Neuronal stem cell (in vitro differentiated cells): Measurements from ENCODE around the gene PSMB2.

ENCODE experiments used
- DNase-seq: peaks from one replicate; pipeline ENCODE4 v3.0.0-alpha.2; 2013; ENCODE audit warnings: low spot score
- H2AFZ ChIP-seq: one replicate; pipeline ENCODE4 v1.6.1; 2013; ENCODE audit warnings: mild to moderate bottlenecking, low read length, inconsistent platforms
- H2AK5ac ChIP-seq: 2 replicates; pipeline ENCODE4 v1.6.1; 2013; ENCODE audit warnings: low read depth, mild to moderate bottlenecking, inconsistent platforms, low read length, moderate library complexity, mixed read lengths
- H2BK120ac ChIP-seq: 2 replicates; pipeline ENCODE4 v1.6.1; 2013; ENCODE audit warnings: low read depth, mild to moderate bottlenecking, inconsistent platforms, low read length, moderate library complexity, mixed read lengths
- H2BK12ac ChIP-seq: one replicate; pipeline ENCODE4 v1.6.1; 2013; ENCODE audit warnings: low read length, inconsistent platforms
- H2BK15ac ChIP-seq: 2 replicates; pipeline ENCODE4 v1.6.1; 2013; ENCODE audit warnings: mild to moderate bottlenecking, low read length, inconsistent platforms, mixed read lengths
- H2BK5ac ChIP-seq: one replicate; pipeline ENCODE4 v1.6.1; 2013; ENCODE audit warnings: inconsistent platforms, mild to moderate bottlenecking, low read length, moderate library complexity
- H3K14ac ChIP-seq: one replicate; pipeline ENCODE4 v1.6.1; 2013; ENCODE audit warnings: low read length, inconsistent platforms
- H3K18ac ChIP-seq: 2 replicates; pipeline ENCODE4 v1.6.1; 2013; ENCODE audit warnings: low read length, inconsistent platforms
- H3K23ac ChIP-seq: 2 replicates; pipeline ENCODE4 v1.6.1; 2013; ENCODE audit warnings: low read depth, mild to moderate bottlenecking, mixed read lengths, low read length, inconsistent platforms; ENCODE audit not compliant: poor library complexity
- H3K27ac ChIP-seq: replicated peaks from 3 replicates; pipeline ENCODE4 v1.5.1; 2013; ENCODE audit warnings: low read length, inconsistent platforms
- H3K27me3 ChIP-seq, 3 experiments: 2 replicates each; pipeline ENCODE4 v1.6.1; 2013; ENCODE audit warnings: low read length in 3 of 3, mild to moderate bottlenecking in 2 of 3, inconsistent platforms in 1 of 3, low read depth in 1 of 3, mixed read lengths in 1 of 3, moderate library complexity in 1 of 3; ENCODE audit not compliant: control insufficient read depth in 3 of 3, insufficient read depth in 3 of 3
- H3K36me3 ChIP-seq, 2 donors: replicated peaks in 1 of 2; 2 replicates each; pipeline ENCODE4 v1.6.1; 2013; ENCODE audit warnings: low read length in 2 of 2; ENCODE audit not compliant: control insufficient read depth in 2 of 2, insufficient read depth in 2 of 2
- H3K4ac ChIP-seq: 2 replicates; pipeline ENCODE4 v1.6.1; 2013; ENCODE audit warnings: inconsistent platforms, mild to moderate bottlenecking, low read length, moderate library complexity
- H3K4me1 ChIP-seq, 2 donors: 1 replicate in 1 of 2; 2 replicates in 1 of 2; pipeline ENCODE4 v1.6.1; 2013; ENCODE audit warnings: low read length in 2 of 2, low read depth in 1 of 2; ENCODE audit not compliant: control insufficient read depth in 2 of 2, insufficient read depth in 1 of 2
- H3K4me2 ChIP-seq: one replicate; pipeline ENCODE4 v1.6.1; 2013; ENCODE audit warnings: mild to moderate bottlenecking, low read length, inconsistent platforms; ENCODE audit not compliant: insufficient read depth, poor library complexity, severe bottlenecking
- H3K4me3 ChIP-seq, 2 donors: 2 replicates each; pipeline ENCODE4 v1.5.1; 2013; ENCODE audit warnings: low read length in 2 of 2, mild to moderate bottlenecking in 2 of 2, inconsistent platforms in 1 of 2, moderate library complexity in 1 of 2
- H3K79me1 ChIP-seq: one replicate; pipeline ENCODE4 v1.6.1; 2013; ENCODE audit warnings: low read depth, mild to moderate bottlenecking, inconsistent platforms, low read length, moderate library complexity
- H3K9ac ChIP-seq: one replicate; pipeline ENCODE4 v1.6.1; 2013; ENCODE audit warnings: mild to moderate bottlenecking, low read depth, low read length, inconsistent platforms; ENCODE audit not compliant: poor library complexity
- H3K9me3 ChIP-seq, 2 donors: replicated peaks in 1 of 2; 2 replicates each; pipeline versions ENCODE3 to v1.6.1; 2013; ENCODE audit warnings: low read length in 2 of 2, mild to moderate bottlenecking in 2 of 2, inconsistent platforms in 1 of 2, low read depth in 1 of 2, mixed read lengths in 1 of 2, moderate library complexity in 1 of 2; ENCODE audit not compliant: control insufficient read depth in 2 of 2, insufficient read depth in 1 of 2
- H4K8ac ChIP-seq: one replicate; pipeline ENCODE4 v1.6.1; 2013; ENCODE audit warnings: low read depth, mild to moderate bottlenecking, inconsistent platforms, low read length, moderate library complexity
- H4K91ac ChIP-seq: one replicate; pipeline ENCODE4 v1.6.1; 2013; ENCODE audit warnings: low read length, low read depth, mild to moderate bottlenecking, inconsistent platforms; ENCODE audit not compliant: poor library complexity
- WGBS, 2 donors: extraction: QIAGEN DNeasy Blood & Tissue Kit; methylation state at CpG; one replicate each; pipeline ENCODE4 v1.1.7; 2013; ENCODE audit warnings: missing lambda C conversion rate in 2 of 2, mixed read lengths in 1 of 2; ENCODE audit not compliant: insufficient read length in 2 of 2, insufficient replicate concordance in 1 of 2; ENCODE audit errors: extremely low coverage in 2 of 2; 5-methylcytosine and 5-hydroxymethylcytosine counted together

The PSMB2 gene

GRCh38 chr1:35568975-35569395 is 72.3 kb downstream of the PSMB2 start:
- Histone ChIP-seq H2BK120ac (no peak overlapping the region), H2AK5ac (no peak overlapping the region), H3K23ac (no peak overlapping the region), H3K27ac (no peak overlapping the region), H3K18ac (no peak overlapping the region), H3K79me1 (no peaks in the 10 kb centered on the region), H3K9ac (no peak overlapping the region), H3K4me1 (peaks cover 1 to 3% of the 10 kb centered on the region in 2 donors), H3K4me2 (no peak overlapping the region), H3K36me3 (peaks cover 9 to 21% of the 10 kb centered on the region in 2 donors), H3K4me3 (no peak overlapping the region), H2AFZ (no peak overlapping the region), H3K9me3 (peaks cover 0 to 1% of the 10 kb centered on the region in 2 donors), H3K27me3 (peaks cover 10 to 38% (median 30%) of the 10 kb centered on the region in 3 experiments), H4K91ac (no peak overlapping the region), H3K14ac (no peak overlapping the region), H2BK15ac (no peak overlapping the region), H2BK12ac (no peak overlapping the region), H2BK5ac (no peak overlapping the region), H3K4ac (no peak overlapping the region), H4K8ac (no peak overlapping the region)
- WGBS, 2 donors, result no CpG with 5 or more reads among the region's 4 CpGs
- DNase-seq, result no peak

- Histone ChIP-seq H3K4ac (no peak overlapping the region), H2BK12ac (no peak overlapping the region), H2AK5ac (no peak overlapping the region), H3K27ac (no peak overlapping the region), H3K23ac (no peak overlapping the region), H2BK120ac (no peak overlapping the region), H3K9ac (no peak overlapping the region), H2BK5ac (no peak overlapping the region), H3K14ac (no peak overlapping the region), H3K18ac (no peak overlapping the region), H3K4me2 (no peak overlapping the region), H3K4me3 (no peak overlapping the region), H3K79me1 (no peaks in the 10 kb centered on the region), H3K27me3 (peaks cover 2 to 28% (median 20%) of the 10 kb centered on the region in 3 experiments), H3K4me1 (peaks cover 1 to 3% of the 10 kb centered on the region in 2 donors), H3K9me3 (peaks cover 0 to 1% of the 10 kb centered on the region in 2 donors), H3K36me3 (peaks cover 12 to 31% of the 10 kb centered on the region in 2 donors), H4K91ac (no peak overlapping the region), H4K8ac (no peak overlapping the region), H2BK15ac (no peak overlapping the region), H2AFZ (no peak overlapping the region)
- no CpG with 5 or more reads among the region's 9 CpGs for WGBS, 2 donors
- DNase-seq, result no peak
Observed at GRCh38 chr1:35567947-35568558, 73.3 kb downstream of the PSMB2 start.

GRCh38 chr1:35565742-35566133 is 75.6 kb downstream of the PSMB2 start:
- Histone ChIP-seq H3K18ac (no peak overlapping the region), H3K4me3 (no peak overlapping the region), H3K36me3 (peaks cover 23 to 53% of the 10 kb centered on the region in 2 donors), H3K9me3 (peaks cover 0 to 1% of the 10 kb centered on the region in 2 donors), H2BK15ac (no peak overlapping the region), H3K4me1 (no peaks in the 10 kb centered on the region), H3K14ac (no peak overlapping the region), H3K23ac (no peak overlapping the region), H2BK120ac (no peak overlapping the region), H2BK12ac (no peak overlapping the region), H3K4me2 (no peak overlapping the region), H4K91ac (no peak overlapping the region), H3K9ac (no peak overlapping the region), H2AFZ (no peak overlapping the region), H3K79me1 (peaks cover 2% of the 10 kb centered on the region), H3K4ac (no peak overlapping the region), H3K27me3 (peaks cover 0 to 8% (median 0%) of the 10 kb centered on the region in 3 experiments), H3K27ac (no peak overlapping the region), H2BK5ac (peak overlapping the region; percentile 41), H4K8ac (no peak overlapping the region), H2AK5ac (no peak overlapping the region)
- no peak for DNase-seq
- no CpG with 5 or more reads among the region's 11 CpGs for WGBS, 2 donors

GRCh38 chr1:35564884-35565741 is 76.2 kb downstream of the PSMB2 start:
- WGBS, 2 donors, result no CpG with 5 or more reads among the region's 28 CpGs
- Histone ChIP-seq H3K79me1 (peaks cover 2% of the 10 kb centered on the region), H2AK5ac (peak overlapping the region; percentile 72), H3K27me3 (peaks cover 0 to 2% (median 0%) of the 10 kb centered on the region in 3 experiments), H2BK120ac (no peak overlapping the region), H4K8ac (no peak overlapping the region), H3K27ac (no peak overlapping the region), H3K23ac (peak overlapping the region; percentile 74), H4K91ac (no peak overlapping the region), H3K18ac (peak overlapping the region; percentile 29), H2BK15ac (no peak overlapping the region), H2AFZ (no peak overlapping the region), H3K14ac (no peak overlapping the region), H2BK5ac (no peak overlapping the region), H2BK12ac (no peak overlapping the region), H3K4me2 (no peak overlapping the region), H3K4me3 (no peak overlapping the region), H3K36me3 (peaks cover 23 to 55% of the 10 kb centered on the region in 2 donors), H3K4me1 (no peaks in the 10 kb centered on the region), H3K9ac (no peak overlapping the region), H3K9me3 (no peaks in the 10 kb centered on the region), H3K4ac (no peak overlapping the region)
- DNase-seq, result no peak
